ENCODE measurements around the gene MLKL.

Gene MLKL

GRCh38 chr16:74742051-74742481 lies 41.4 kb upstream of the MLKL start:
- Histone ChIP-seq H3K4me1 (ENCODE audit: control insufficient read depth, insufficient read depth, low read length) (peaks cover 15% of the 10 kb centered on the region), H3K27me3 (ENCODE audit: control insufficient read depth in 1 of 2, insufficient read depth in 2 of 2, low read length in 2 of 2) (peaks cover 2 to 3% of the 10 kb centered on the region in 2 donors), H3K9ac (ENCODE audit: low read length in 2 of 2) (no peak overlapping the region), H3K4me3 (ENCODE audit: low read length in 2 of 2) (no peak overlapping the region), H3K9me3 (ENCODE audit: control insufficient read depth in 2 of 2, low read length in 2 of 2) (no peaks in the 10 kb centered on the region), H3K36me3 (ENCODE audit: control insufficient read depth in 2 of 2, insufficient read depth in 2 of 2, low read length in 2 of 2) (no peaks in the 10 kb centered on the region), H3K27ac (ENCODE audit: low read length) (no peak overlapping the region)

- no peak overlapping the region for H3K4me3 ChIP-seq (ENCODE audit: low read length in 2 of 2)
- H3K4me1 ChIP-seq (ENCODE audit: control insufficient read depth, insufficient read depth, low read length), result peaks cover 15% of the 10 kb centered on the region
- no peak overlapping the region for H3K27ac ChIP-seq (ENCODE audit: low read length)
- peaks cover 2 to 4% of the 10 kb centered on the region in 2 donors for H3K27me3 ChIP-seq (ENCODE audit: control insufficient read depth in 1 of 2, insufficient read depth in 2 of 2, low read length in 2 of 2)
- H3K36me3 ChIP-seq (ENCODE audit: control insufficient read depth in 2 of 2, insufficient read depth in 2 of 2, low read length in 2 of 2), result no peaks in the 10 kb centered on the region
- no peaks in the 10 kb centered on the region for H3K9me3 ChIP-seq (ENCODE audit: control insufficient read depth in 2 of 2, low read length in 2 of 2)
- no peak overlapping the region for H3K9ac ChIP-seq (ENCODE audit: low read length in 2 of 2)
Measured at GRCh38 chr16:74740795-74741304, 40.2 kb upstream of the MLKL start.

GRCh38 chr16:74739275-74739674 lies 38.6 kb upstream of the MLKL start:
- Histone ChIP-seq H3K36me3 (ENCODE audit: control insufficient read depth in 2 of 2, insufficient read depth in 2 of 2, low read length in 2 of 2) (no peaks in the 10 kb centered on the region), H3K27ac (ENCODE audit: low read length) (no peak overlapping the region), H3K9ac (ENCODE audit: low read length in 2 of 2) (no peak overlapping the region), H3K27me3 (ENCODE audit: control insufficient read depth in 1 of 2, insufficient read depth in 2 of 2, low read length in 2 of 2) (peaks cover 2 to 4% of the 10 kb centered on the region in 2 donors), H3K4me3 (ENCODE audit: low read length in 2 of 2) (no peak overlapping the region), H3K9me3 (ENCODE audit: control insufficient read depth in 2 of 2, low read length in 2 of 2) (no peaks in the 10 kb centered on the region), H3K4me1 (ENCODE audit: control insufficient read depth, insufficient read depth, low read length) (peaks cover 15% of the 10 kb centered on the region)

- H3K4me3 ChIP-seq (ENCODE audit: low read length in 2 of 2), result no peak overlapping the region
- H3K27me3 ChIP-seq (ENCODE audit: control insufficient read depth in 1 of 2, insufficient read depth in 2 of 2, low read length in 2 of 2), result peaks cover 2 to 4% of the 10 kb centered on the region in 2 donors
- H3K9me3 ChIP-seq (ENCODE audit: control insufficient read depth in 2 of 2, low read length in 2 of 2), result no peaks in the 10 kb centered on the region
- peaks cover 11% of the 10 kb centered on the region for H3K4me1 ChIP-seq (ENCODE audit: control insufficient read depth, insufficient read depth, low read length)
- no peaks in the 10 kb centered on the region for H3K36me3 ChIP-seq (ENCODE audit: control insufficient read depth in 2 of 2, insufficient read depth in 2 of 2, low read length in 2 of 2)
- H3K9ac ChIP-seq (ENCODE audit: low read length in 2 of 2), result no peak overlapping the region
- no peak overlapping the region for H3K27ac ChIP-seq (ENCODE audit: low read length)
Measured at GRCh38 chr16:74738816-74739215, 38.2 kb upstream of the MLKL start.

GRCh38 chr16:74738113-74738541 lies 37.5 kb upstream of the MLKL start:
- no peak overlapping the region for H3K27ac ChIP-seq (ENCODE audit: low read length)
- peaks cover 5% of the 10 kb centered on the region for H3K4me1 ChIP-seq (ENCODE audit: control insufficient read depth, insufficient read depth, low read length)
- H3K36me3 ChIP-seq (ENCODE audit: control insufficient read depth in 2 of 2, insufficient read depth in 2 of 2, low read length in 2 of 2), result no peaks in the 10 kb centered on the region
- H3K27me3 ChIP-seq (ENCODE audit: control insufficient read depth in 1 of 2, insufficient read depth in 2 of 2, low read length in 2 of 2), result peaks cover 2% of the 10 kb centered on the region in 2 donors
- H3K9ac ChIP-seq (ENCODE audit: low read length in 2 of 2), result no peak overlapping the region
- no peaks in the 10 kb centered on the region for H3K9me3 ChIP-seq (ENCODE audit: control insufficient read depth in 2 of 2, low read length in 2 of 2)
- no peak overlapping the region for H3K4me3 ChIP-seq (ENCODE audit: low read length in 2 of 2)

GRCh38 chr16:74737521-74737920 lies 36.9 kb upstream of the MLKL start:
- no peaks in the 10 kb centered on the region for H3K36me3 ChIP-seq (ENCODE audit: control insufficient read depth in 2 of 2, insufficient read depth in 2 of 2, low read length in 2 of 2)
- peaks cover 2% of the 10 kb centered on the region in 2 donors for H3K27me3 ChIP-seq (ENCODE audit: control insufficient read depth in 1 of 2, insufficient read depth in 2 of 2, low read length in 2 of 2)
- H3K9ac ChIP-seq (ENCODE audit: low read length in 2 of 2), result no peak overlapping the region
- H3K9me3 ChIP-seq (ENCODE audit: control insufficient read depth in 2 of 2, low read length in 2 of 2), result no peaks in the 10 kb centered on the region
- H3K27ac ChIP-seq (ENCODE audit: low read length), result no peak overlapping the region
- H3K4me3 ChIP-seq (ENCODE audit: low read length in 2 of 2), result no peak overlapping the region
- H3K4me1 ChIP-seq (ENCODE audit: control insufficient read depth, insufficient read depth, low read length), result peaks cover 5% of the 10 kb centered on the region

GRCh38 chr16:74736531-74737157 lies 36.0 kb upstream of the MLKL start:
- Histone ChIP-seq H3K9ac (ENCODE audit: low read length in 2 of 2) (no peak overlapping the region), H3K27ac (ENCODE audit: low read length) (no peak overlapping the region), H3K36me3 (ENCODE audit: control insufficient read depth in 2 of 2, insufficient read depth in 2 of 2, low read length in 2 of 2) (no peaks in the 10 kb centered on the region), H3K4me3 (ENCODE audit: low read length in 2 of 2) (no peak overlapping the region), H3K9me3 (ENCODE audit: control insufficient read depth in 2 of 2, low read length in 2 of 2) (no peaks in the 10 kb centered on the region), H3K27me3 (ENCODE audit: control insufficient read depth in 1 of 2, insufficient read depth in 2 of 2, low read length in 2 of 2) (peaks cover 2% of the 10 kb centered on the region in 2 donors), H3K4me1 (ENCODE audit: control insufficient read depth, insufficient read depth, low read length) (peaks cover 5% of the 10 kb centered on the region)

GRCh38 chr16:74735554-74735953 lies 34.9 kb upstream of the MLKL start:
- Histone ChIP-seq H3K4me3 (ENCODE audit: low read length in 2 of 2) (no peak overlapping the region), H3K9ac (ENCODE audit: low read length in 2 of 2) (no peak overlapping the region), H3K4me1 (ENCODE audit: control insufficient read depth, insufficient read depth, low read length) (no peaks in the 10 kb centered on the region), H3K27me3 (ENCODE audit: control insufficient read depth in 1 of 2, insufficient read depth in 2 of 2, low read length in 2 of 2) (peaks cover 2% of the 10 kb centered on the region in 2 donors), H3K36me3 (ENCODE audit: control insufficient read depth in 2 of 2, insufficient read depth in 2 of 2, low read length in 2 of 2) (no peaks in the 10 kb centered on the region), H3K27ac (ENCODE audit: low read length) (no peak overlapping the region), H3K9me3 (ENCODE audit: control insufficient read depth in 2 of 2, low read length in 2 of 2) (no peaks in the 10 kb centered on the region)

GRCh38 chr16:74735162-74735452 lies 34.4 kb upstream of the MLKL start:
- Histone ChIP-seq H3K27me3 (ENCODE audit: control insufficient read depth in 1 of 2, insufficient read depth in 2 of 2, low read length in 2 of 2) (peaks cover 2% of the 10 kb centered on the region in 2 donors), H3K36me3 (ENCODE audit: control insufficient read depth in 2 of 2, insufficient read depth in 2 of 2, low read length in 2 of 2) (no peaks in the 10 kb centered on the region), H3K9me3 (ENCODE audit: control insufficient read depth in 2 of 2, low read length in 2 of 2) (no peaks in the 10 kb centered on the region), H3K4me1 (ENCODE audit: control insufficient read depth, insufficient read depth, low read length) (no peaks in the 10 kb centered on the region), H3K27ac (ENCODE audit: low read length) (no peak overlapping the region), H3K4me3 (ENCODE audit: low read length in 2 of 2) (no peak overlapping the region), H3K9ac (ENCODE audit: low read length in 2 of 2) (no peak overlapping the region)

- Histone ChIP-seq H3K27ac (ENCODE audit: low read length) (no peak overlapping the region), H3K4me3 (ENCODE audit: low read length in 2 of 2) (no peak overlapping the region), H3K4me1 (ENCODE audit: control insufficient read depth, insufficient read depth, low read length) (no peaks in the 10 kb centered on the region), H3K36me3 (ENCODE audit: control insufficient read depth in 2 of 2, insufficient read depth in 2 of 2, low read length in 2 of 2) (no peaks in the 10 kb centered on the region), H3K9ac (ENCODE audit: low read length in 2 of 2) (no peak overlapping the region), H3K9me3 (ENCODE audit: control insufficient read depth in 2 of 2, low read length in 2 of 2) (no peaks in the 10 kb centered on the region), H3K27me3 (ENCODE audit: control insufficient read depth in 1 of 2, insufficient read depth in 2 of 2, low read length in 2 of 2) (peaks cover 2% of the 10 kb centered on the region in 2 donors)
Measured at GRCh38 chr16:74734361-74735161, 33.9 kb upstream of the MLKL start.

Measured in stomach smooth muscle (tissue), 2 donors.